ENCODE data around the gene GRK3.
"Not testable (repeated sequence)": the region's sequence is repeated elsewhere in the genome, so short reads cannot be mapped to it uniquely, and the experiment has no call there.

Gene GRK3

DNA sequence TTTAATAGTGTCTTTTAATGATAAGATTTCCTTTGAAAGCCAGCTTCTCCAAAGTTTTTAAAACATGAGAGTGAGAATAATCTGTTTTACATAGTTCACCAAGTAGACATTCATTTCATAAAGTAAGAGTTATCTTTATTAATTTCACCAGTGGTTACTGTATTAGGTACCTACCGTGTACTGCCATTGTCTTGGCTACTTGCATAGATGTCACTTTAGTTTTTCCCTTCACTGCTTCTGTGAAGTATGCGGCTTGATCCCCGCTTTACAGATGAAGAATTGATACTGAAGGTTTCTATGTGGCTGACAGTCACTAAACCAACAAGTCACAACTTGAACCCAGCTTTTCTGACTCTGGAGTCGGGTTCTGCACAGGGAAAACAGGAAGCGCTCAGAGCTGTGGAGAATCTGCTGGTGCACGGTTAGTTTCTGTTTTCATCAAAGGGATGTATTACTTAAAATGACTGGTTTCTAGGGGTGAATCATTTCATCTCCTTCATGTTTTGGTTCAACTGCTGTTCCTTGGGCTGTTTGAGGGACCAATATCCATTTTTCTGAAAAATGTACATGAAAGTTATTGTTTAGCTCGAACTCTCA is 138.2 kb downstream of the GRK3 start:
- DNase-seq = no peak

DNA sequence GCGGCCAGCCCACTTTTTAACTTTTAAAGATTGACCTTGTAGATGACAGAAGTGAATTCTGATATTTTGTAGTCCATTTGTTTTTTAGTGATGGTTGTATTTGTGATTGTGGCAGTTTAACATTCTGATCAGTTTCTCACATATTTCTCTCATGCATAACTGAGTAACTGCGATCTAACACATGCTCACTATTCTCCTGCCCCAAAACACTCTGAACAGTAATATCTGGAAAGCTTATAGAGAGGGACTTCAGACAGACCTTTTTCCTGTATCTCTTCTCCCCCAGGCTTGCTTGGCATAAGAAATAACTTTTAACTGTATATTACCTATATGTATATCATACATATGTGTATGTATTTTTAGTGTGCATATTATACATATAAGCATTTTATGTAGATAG is 140.2 kb downstream of the GRK3 start:
- no peak for DNase-seq

- DNase-seq = no peak
These were observed 141.7 kb downstream of the GRK3 start for GRCh38 chr22:25706197-25706596.

GRCh38 chr22:25708430-25708829 is 144.0 kb downstream of the GRK3 start:
- DNase-seq = not testable (repeated sequence)

GRCh38 chr22:25709758-25710157 is 145.3 kb downstream of the GRK3 start:
- no peak for DNase-seq

DNA sequence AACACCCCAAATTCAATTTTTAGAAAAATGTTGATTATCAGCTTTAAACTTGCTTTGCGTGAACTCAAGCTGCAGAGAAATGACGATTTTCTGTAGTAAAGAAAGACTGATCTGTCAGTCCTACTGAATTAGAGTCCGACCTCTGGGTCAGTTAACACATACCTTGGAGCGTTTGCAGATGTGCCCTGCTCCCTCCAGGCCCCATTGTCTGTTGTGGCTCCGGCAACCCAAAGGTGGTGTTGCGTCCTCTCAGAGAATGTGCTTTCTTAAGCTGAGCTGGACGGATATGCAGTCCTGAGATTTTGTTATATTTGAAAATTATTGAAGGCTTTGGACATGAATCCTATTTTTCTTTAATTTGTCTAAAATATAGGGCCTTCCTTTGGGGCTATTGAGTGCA is 146.0 kb downstream of the GRK3 start:
- no peak for DNase-seq

DNA sequence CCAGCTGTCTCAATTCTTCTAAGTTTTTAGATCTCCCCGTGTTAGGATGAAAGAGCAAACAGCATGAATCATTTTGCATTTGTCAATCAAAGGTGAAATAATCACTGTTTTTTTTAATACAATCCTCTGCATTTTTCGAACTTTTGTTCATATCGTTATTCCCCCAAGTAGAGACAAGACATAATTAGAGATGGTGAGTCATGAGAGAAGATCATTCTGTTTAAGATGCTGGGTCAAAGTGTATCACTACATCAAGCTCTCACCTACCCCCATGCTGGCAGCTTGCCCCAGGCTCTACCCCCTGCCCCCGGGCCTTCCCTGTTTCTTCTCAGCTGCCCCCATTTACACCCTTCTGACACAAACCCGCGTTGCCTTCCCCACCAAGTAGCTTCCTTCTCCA is 147.0 kb downstream of the GRK3 start:
- DNase-seq = no peak

DNA sequence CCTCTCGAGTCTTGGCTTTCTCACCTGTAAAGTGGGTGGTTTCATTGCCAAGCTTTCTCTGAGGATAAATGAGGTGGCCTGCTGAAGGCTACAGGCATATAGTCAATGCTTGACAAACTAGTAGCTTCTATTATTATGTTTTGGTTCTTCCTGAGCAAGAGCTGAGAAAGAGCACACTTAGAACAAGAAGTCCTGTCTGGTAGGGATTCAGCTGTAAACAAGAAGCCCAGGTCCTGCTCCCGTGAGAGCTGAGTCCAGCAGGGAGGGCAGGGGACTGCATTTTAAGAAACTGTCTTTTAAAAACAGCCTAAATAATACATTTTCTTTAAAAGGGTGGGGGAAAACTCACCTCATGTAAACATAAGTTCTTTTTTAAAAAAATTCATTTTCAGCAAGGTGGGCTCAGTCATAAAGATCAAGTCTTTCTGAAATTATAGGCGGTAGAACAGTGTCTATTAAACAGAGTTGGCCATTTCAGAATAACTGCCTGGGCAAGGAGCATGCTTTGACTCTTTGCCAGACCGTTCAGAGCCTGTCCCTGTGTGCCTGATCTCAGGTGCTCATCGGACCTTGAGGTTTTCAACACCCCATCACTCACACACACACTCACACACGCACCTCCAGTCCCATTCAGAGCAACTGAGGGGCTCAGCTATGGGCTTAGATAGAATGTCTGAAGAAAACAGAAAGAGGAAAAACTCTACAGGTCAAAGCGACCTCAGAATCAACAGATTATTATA is 148.4 kb downstream of the GRK3 start:
- no peak for DNase-seq

- DNase-seq = no peak
These were observed 149.6 kb downstream of the GRK3 start for GRCh38 chr22:25714070-25714469.

- DNase-seq = no peak
These were observed 150.3 kb downstream of the GRK3 start for GRCh38 chr22:25714739-25715138.

GRCh38 chr22:25716637-25717036 is 152.2 kb downstream of the GRK3 start:
- DNase-seq = no peak

- no peak for DNase-seq
These were observed 153.8 kb downstream of the GRK3 start for GRCh38 chr22:25718135-25718840.

DNA sequence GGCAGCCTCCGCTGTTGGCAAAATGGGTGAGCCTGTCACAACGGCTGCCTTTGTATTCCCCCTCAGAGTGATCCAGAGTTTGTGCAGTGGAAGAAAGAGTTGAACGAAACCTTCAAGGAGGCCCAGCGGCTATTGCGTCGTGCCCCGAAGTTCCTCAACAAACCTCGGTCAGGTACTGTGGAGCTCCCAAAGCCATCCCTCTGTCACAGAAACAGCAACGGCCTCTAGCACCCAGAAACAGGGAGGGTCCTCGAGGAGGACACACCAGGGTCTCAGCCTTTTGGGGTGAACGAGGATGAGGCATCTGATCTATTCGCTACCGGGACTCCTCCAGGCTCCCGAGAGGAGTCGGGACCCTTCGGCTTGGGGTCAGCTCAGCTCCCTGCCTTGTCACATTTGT is 157.7 kb downstream of the GRK3 start:
- no peak for DNase-seq

- no peak for DNase-seq
These were observed 158.2 kb downstream of the GRK3 start for GRCh38 chr22:25722626-25723025.

DNA sequence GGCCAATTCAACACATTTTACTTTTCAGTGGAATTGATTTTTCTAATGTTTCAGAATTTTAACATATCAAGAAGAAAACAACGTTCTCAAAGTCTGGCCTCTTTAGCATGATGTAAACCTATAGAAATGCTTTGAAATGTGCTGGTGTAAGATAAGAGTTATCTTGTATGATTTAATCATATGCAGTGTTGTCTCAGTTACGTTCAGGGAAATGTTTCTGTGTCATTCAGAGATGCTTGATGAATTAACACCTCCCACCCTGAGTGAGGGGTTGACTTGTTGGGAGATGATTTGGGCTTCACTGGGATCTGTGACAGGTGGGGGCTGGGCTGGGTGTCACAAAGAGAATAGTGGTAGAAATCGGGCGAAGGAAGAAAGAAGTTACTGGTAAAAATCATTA is 161.8 kb downstream of the GRK3 start:
- no peak for DNase-seq

- DNase-seq = no peak
These were observed 163.6 kb downstream of the GRK3 start for GRCh38 chr22:25728071-25728470.

- no peak for DNase-seq
These were observed 164.8 kb downstream of the GRK3 start for GRCh38 chr22:25729016-25729995.

GRCh38 chr22:25735650-25736049 is 171.2 kb downstream of the GRK3 start:
- DNase-seq = no peak

DNA sequence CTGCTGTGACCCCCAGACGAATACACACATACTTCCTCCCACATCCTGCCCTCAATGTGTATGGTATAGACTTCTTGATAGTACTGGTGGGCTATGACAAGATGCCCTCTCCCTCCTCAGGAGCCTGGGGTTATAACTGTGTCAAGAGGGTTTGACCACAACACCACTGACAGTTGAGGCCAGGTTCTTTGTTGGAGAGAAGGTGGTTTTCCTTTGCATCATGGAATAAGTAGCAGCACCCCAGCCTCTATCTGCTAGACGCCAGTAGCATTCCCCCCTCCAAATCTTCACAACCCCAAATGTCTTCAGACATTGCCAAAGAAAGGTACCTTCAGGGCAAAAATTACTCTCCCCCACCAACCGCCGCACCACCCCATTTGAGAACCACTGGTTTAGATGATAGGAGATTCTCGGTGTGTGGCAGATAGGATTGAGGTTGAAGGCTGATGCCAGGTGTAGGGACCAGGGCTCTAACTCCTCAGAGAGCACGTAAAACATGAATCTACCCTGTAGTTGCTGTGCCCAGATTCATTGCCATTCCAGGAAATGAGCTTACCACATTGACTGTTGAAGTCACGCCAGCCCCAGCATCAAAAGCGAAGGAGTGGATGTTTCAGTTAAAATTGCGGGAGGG is 172.0 kb downstream of the GRK3 start:
- no peak for DNase-seq

- no peak for DNase-seq
These were observed 175.3 kb downstream of the GRK3 start for GRCh38 chr22:25739659-25740344.

- DNase-seq = no peak
These were observed 177.5 kb downstream of the GRK3 start, which contains the start of gene MYO18B for GRCh38 chr22:25741692-25742626. Gene MYO18B, plus strand, starts transcription at chr22:25742188. Its CDS starts 18,905 bp downstream, at chr22:25761093.
